SKM-1 (cell line): ENCODE results near the gene HIGD1C.
"Not testable (repeated sequence)": the region's sequence is repeated elsewhere in the genome, so short reads cannot be mapped to it uniquely, and the experiment has no call there.

Source experiments
- DNase-seq: peaks from one replicate; lab custom pipeline; 2025; ENCODE audit not compliant: unreplicated experiment; lab: John Stamatoyannopoulos, UW

HIGD1C gene

GRCh38 chr12:51013441-51013840, 61.1 kb downstream of the HIGD1C start:
- no peak for DNase-seq

DNA sequence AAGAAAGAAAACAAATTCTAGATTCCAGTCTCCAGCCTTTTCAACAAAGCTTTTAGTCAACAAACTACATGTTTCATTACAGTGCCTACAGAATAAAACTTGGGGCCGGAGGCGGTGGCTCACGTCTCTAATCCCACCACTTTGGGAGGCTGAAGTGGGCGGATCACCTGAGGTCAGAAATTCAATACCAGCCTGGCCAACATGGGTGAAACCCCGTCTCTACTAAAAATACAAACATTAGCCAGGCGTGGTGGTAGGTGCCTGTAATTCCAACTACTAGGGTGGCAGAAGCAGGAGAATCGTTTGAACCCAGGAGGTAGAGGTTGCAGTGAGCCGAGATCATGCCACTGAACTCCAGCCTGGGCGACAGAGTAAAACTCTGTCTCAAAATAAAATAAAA, 62.1 kb downstream of the HIGD1C start:
- not testable (repeated sequence) for DNase-seq

- no peak for DNase-seq
Observed at GRCh38 chr12:51017452-51017851, 65.1 kb downstream of the HIGD1C start.

DNA sequence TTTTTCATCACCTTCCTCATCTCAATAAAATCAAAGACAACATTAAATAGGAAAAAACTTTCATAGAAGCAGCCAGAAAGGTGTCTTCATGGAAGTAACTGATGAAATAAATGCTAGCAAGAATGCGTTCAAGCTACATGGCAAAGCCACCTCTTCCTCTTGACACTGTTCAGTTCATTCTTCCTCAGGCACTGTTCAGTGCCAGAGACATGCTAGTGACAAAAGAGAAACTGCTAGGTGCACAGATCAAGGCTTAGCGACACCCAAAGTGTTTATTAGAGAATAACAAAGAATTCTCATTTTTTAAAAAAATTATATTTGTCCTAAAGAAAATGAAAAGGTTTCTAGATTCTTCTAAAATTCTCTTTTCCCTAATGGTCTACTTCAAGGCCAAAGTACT, 66.6 kb downstream of the HIGD1C start:
- no peak for DNase-seq

GRCh38 chr12:51019927-51020326, 67.6 kb downstream of the HIGD1C start:
- DNase-seq = no peak
